ENCODE measurements around the gene ZSCAN20.

Gene ZSCAN20

DNA sequence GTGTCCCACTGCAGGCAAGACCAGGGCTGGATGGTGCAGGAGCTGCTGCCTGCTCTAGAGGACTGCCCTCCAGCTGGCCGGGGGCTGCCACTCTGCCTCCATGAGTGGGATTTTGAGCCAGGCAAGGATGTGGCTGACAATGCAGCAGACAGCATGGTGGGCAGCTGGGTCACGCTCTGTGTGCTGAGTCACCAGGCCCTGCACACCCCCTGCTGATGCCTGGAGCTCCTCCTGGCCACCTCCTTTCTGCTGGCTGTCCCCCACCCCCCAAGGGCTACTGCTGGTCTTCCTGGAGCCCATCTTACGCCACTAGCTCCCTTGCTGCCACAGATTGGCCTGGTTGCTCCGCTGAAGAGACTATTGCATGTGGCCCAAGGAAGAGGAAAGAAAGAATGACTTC is 3.9 kb upstream of the ZSCAN20 start:
- ATAC-seq (ENCODE audit: insufficient read depth, low read depth) = no peak
- Histone ChIP-seq H3K36me3 (ENCODE audit: insufficient read depth, low read length) (no peaks in the 10 kb centered on the region), H3K9ac (ENCODE audit: low read depth, low read length) (no peak overlapping the region), H4K20me1 (ENCODE audit: insufficient read depth, low read length) (no peaks in the 10 kb centered on the region), H3K4me3 (ENCODE audit: low read depth in 1 of 2, low read length in 2 of 2) (no peak overlapping the region), H3K4me2 (ENCODE audit: insufficient read depth, low read length) (no peak overlapping the region), H3K27ac (ENCODE audit: low read length) (no peak overlapping the region), H3K4me1 (ENCODE audit: insufficient read depth, low read length) (peaks cover 28% of the 10 kb centered on the region), H2AFZ (ENCODE audit: low read depth, low read length) (no peak overlapping the region), H3K27me3 (ENCODE audit: insufficient read depth, low read length, poor library complexity) (peaks cover 7% of the 10 kb centered on the region), H3K79me2 (ENCODE audit: insufficient read depth, low read length) (peaks cover under 1% of the 10 kb centered on the region; the same call in 1 of the 2 replicates), H3K9me3 (ENCODE audit: insufficient read depth, low read length, severe bottlenecking) (no peaks in the 10 kb centered on the region)
- DNase-seq = no peak
- TF ChIP-seq CTCF (IDR thresholded peaks at IDR 0.05; ENCODE audit: borderline replicate concordance, extremely low read depth, low read length, poor library complexity, severe bottlenecking) (no peak), EZH2 (IDR thresholded peaks at IDR 0.05; ENCODE audit: borderline replicate concordance, low read depth, low read length, severe bottlenecking) (no peak)

GRCh38 chr1:33468967-33469366 is 3.5 kb upstream of the ZSCAN20 start:
- H3K4me1 ChIP-seq (ENCODE audit: insufficient read depth, low read length) = peaks cover 32% of the 10 kb centered on the region
- no peaks in the 10 kb centered on the region for H3K9me3 ChIP-seq (ENCODE audit: insufficient read depth, low read length, severe bottlenecking)
- H3K36me3 ChIP-seq (ENCODE audit: insufficient read depth, low read length) = no peaks in the 10 kb centered on the region
- H3K4me3 ChIP-seq (ENCODE audit: low read depth in 1 of 2, low read length in 2 of 2) = no peak overlapping the region
- TF ChIP-seq CTCF (IDR thresholded peaks at IDR 0.05; ENCODE audit: borderline replicate concordance, extremely low read depth, low read length, poor library complexity, severe bottlenecking) (no peak), EZH2 (IDR thresholded peaks at IDR 0.05; ENCODE audit: borderline replicate concordance, low read depth, low read length, severe bottlenecking) (no peak)
- H4K20me1 ChIP-seq (ENCODE audit: insufficient read depth, low read length) = no peaks in the 10 kb centered on the region
- H3K27ac ChIP-seq (ENCODE audit: low read length) = no peak overlapping the region
- no peak overlapping the region for H2AFZ ChIP-seq (ENCODE audit: low read depth, low read length)
- no peak for ATAC-seq (ENCODE audit: insufficient read depth, low read depth)
- peaks cover 5% of the 10 kb centered on the region; the same call in 1 of the 2 replicates for H3K79me2 ChIP-seq (ENCODE audit: insufficient read depth, low read length)
- no peak for DNase-seq
- H3K9ac ChIP-seq (ENCODE audit: low read depth, low read length) = no peak overlapping the region
- no peak overlapping the region for H3K4me2 ChIP-seq (ENCODE audit: insufficient read depth, low read length)
- peaks cover 7% of the 10 kb centered on the region for H3K27me3 ChIP-seq (ENCODE audit: insufficient read depth, low read length, poor library complexity)

GRCh38 chr1:33469691-33470090 is 2.8 kb upstream of the ZSCAN20 start:
- Histone ChIP-seq H3K4me3 (ENCODE audit: low read depth in 1 of 2, low read length in 2 of 2) (no peak overlapping the region), H3K27ac (ENCODE audit: low read length) (no peak overlapping the region), H3K36me3 (ENCODE audit: insufficient read depth, low read length) (no peaks in the 10 kb centered on the region), H3K4me2 (ENCODE audit: insufficient read depth, low read length) (no peak overlapping the region), H3K9ac (ENCODE audit: low read depth, low read length) (no peak overlapping the region), H3K9me3 (ENCODE audit: insufficient read depth, low read length, severe bottlenecking) (no peaks in the 10 kb centered on the region), H3K27me3 (ENCODE audit: insufficient read depth, low read length, poor library complexity) (peaks cover 4% of the 10 kb centered on the region), H2AFZ (ENCODE audit: low read depth, low read length) (no peak overlapping the region), H3K79me2 (ENCODE audit: insufficient read depth, low read length) (peaks cover 8% of the 10 kb centered on the region; the same call in 1 of the 2 replicates), H3K4me1 (ENCODE audit: insufficient read depth, low read length) (peaks cover 33% of the 10 kb centered on the region), H4K20me1 (ENCODE audit: insufficient read depth, low read length) (no peaks in the 10 kb centered on the region)
- ATAC-seq (ENCODE audit: insufficient read depth, low read depth) (no peak), DNase-seq (no peak)
- TF ChIP-seq EZH2 (IDR thresholded peaks at IDR 0.05; ENCODE audit: borderline replicate concordance, low read depth, low read length, severe bottlenecking) (no peak), CTCF (IDR thresholded peaks at IDR 0.05; ENCODE audit: borderline replicate concordance, extremely low read depth, low read length, poor library complexity, severe bottlenecking) (no peak)

Data from DND-41 (cell line).